CD1c-positive myeloid dendritic cell (primary cell): ENCODE data around the gene FAM177A1.
"Not testable (repeated sequence)": the region's sequence is repeated elsewhere in the genome, so short reads cannot be mapped to it uniquely, and the experiment has no call there.

Experiments
- DNase-seq: peaks from one replicate; pipeline ENCODE4 v3.0.0-alpha.2; 2016; ENCODE audit errors: extremely low spot score

FAM177A1 gene

DNA sequence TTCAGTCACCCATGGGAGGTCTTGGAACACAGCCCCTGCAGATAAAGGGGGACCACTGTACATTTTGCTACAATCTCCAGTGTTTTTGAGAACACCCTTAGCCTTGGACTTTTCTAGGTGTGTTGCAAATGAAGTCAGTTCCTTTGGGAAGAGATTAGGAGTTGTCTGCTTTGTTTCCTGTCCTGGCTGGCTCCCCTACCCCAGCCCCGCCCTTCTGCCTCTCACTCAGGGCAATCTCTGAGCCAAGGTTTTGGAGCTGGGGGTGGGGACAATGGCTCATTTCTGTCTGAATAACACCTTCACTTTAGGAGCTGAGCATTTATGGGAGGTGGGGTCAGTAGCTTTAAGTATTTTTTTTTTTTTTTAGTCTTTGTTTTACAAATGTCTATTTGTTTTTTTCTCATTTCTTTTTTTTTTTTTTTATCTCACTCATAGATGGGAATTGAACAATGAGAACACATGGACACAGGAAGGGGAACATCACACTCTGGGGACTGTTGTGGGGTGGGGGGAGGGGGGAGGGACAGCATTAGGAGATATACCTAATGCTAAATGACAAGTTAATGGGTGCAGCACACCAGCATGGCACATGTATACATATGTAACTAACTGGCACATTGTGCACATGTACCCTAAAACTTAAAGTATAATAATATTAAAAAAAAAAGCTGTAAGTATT is 15.2 kb downstream of the FAM177A1 start:
- DNase-seq: not testable (repeated sequence)

DNA sequence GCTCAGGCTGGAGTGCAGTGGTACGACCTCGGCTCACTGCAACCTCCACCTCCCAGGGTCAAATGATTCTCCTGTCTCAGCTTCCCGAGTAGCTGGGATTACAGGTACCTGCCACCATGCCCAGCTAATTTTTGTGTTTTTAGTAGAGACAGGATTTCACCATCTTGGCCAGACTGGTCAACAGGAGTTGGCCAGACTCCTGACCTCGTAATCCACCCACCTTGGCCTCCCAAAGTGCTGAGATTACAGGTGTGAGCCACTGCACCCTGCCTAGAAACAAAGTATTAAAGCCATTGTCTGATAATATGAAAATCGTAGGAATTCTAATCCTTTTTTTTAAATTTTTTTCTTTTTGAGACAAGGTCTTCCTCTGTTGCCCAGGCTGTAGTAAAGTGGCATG is 19.7 kb downstream of the FAM177A1 start:
- not testable (repeated sequence) for DNase-seq

GRCh38 chr14:35068238-35069012 is 22.4 kb downstream of the FAM177A1 start:
- DNase-seq: no peak

DNA sequence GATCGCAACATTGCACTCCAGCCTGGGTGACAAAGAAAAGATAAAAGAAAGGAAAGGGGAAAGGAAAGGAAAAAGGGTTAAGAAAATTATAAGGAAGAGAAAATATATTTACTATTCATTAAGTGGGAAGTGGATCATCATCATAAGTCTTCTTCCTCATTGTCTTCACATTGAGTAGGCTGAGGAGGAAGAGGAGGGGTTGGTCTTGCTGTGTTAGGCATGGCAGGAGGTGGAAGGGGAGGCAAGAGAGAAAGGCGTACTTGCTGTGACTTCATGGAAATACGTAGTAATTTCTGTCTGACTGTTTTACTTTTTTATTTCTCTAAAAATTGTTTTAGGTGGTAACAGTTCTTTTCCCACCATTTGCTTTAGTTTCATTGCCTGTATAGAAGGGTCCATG is 26.2 kb downstream of the FAM177A1 start:
- DNase-seq: peak; percentile 35

GRCh38 chr14:35073486-35073885 is 27.4 kb downstream of the FAM177A1 start:
- DNase-seq: no peak

DNA sequence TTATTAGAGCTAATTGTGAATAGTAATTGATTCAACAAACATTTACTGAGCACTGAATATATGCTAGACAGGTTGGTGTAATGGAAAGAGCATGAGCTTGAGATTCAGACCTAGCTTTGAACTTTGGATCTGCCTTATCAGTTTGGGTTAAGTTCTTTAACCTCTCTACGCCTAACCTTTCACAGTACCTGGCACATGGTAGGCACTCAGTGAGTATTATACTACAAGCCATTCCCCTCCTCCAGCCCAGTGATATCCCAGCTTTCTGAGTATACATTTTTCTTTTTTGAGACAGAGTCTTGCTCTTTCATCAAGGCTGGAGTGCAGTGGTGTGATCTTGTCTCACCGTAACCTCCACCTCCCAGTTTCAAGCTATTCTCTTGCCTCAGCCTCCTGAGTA is 32.0 kb downstream of the FAM177A1 start:
- no peak for DNase-seq

DNA sequence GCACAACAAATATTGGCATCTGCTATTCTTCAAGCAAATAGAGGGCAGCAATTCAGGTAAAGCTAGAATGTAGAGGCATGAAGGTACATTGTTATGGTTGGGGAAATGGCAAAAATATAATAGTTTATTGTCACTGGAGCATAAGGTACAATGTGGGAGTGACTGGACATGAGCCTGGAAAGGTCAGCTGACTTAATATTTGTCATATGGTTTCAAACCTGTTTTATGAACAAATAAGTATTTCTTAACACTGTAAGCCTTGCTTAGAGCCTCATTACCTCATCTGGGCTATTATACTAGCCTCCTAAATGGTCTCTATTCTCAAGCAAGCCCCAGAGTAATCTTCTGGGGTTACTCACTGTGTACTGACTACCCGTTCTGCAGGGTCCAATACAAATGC is 33.7 kb downstream of the FAM177A1 start:
- no peak for DNase-seq

GRCh38 chr14:35083530-35084150 is 37.6 kb downstream of the FAM177A1 start:
- no peak for DNase-seq

GRCh38 chr14:35085441-35085840 is 39.4 kb downstream of the FAM177A1 start:
- no peak for DNase-seq

- DNase-seq: no peak
Observed at GRCh38 chr14:35088514-35088913, 42.4 kb downstream of the FAM177A1 start.

- DNase-seq: not testable (repeated sequence)
Observed at GRCh38 chr14:35094645-35095044, 48.6 kb downstream of the FAM177A1 start.

DNA sequence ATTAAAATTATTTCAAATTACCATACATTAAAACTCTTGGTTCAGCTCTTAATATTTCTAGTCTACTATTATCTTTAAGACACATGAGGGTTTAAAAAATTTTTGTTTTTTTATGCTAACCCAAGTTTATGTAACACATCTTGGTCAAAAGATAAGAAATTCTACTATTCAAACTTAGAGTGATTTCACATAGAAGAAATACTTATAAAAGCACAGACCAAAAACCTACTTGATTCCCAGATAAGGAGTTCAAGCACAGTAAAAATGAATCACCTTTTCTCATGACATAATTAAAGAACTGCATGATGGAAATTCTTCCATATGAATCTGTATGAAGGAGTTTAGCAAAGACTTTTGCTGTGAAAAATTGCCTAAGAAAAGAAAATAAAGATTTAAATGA is 61.8 kb downstream of the FAM177A1 start:
- no peak for DNase-seq

GRCh38 chr14:35112641-35113040 is 66.6 kb downstream of the FAM177A1 start:
- no peak for DNase-seq

GRCh38 chr14:35113308-35113950 is 67.4 kb downstream of the FAM177A1 start:
- DNase-seq: no peak

- no peak for DNase-seq
Observed at GRCh38 chr14:35114036-35114435, 68.0 kb downstream of the FAM177A1 start.

DNA sequence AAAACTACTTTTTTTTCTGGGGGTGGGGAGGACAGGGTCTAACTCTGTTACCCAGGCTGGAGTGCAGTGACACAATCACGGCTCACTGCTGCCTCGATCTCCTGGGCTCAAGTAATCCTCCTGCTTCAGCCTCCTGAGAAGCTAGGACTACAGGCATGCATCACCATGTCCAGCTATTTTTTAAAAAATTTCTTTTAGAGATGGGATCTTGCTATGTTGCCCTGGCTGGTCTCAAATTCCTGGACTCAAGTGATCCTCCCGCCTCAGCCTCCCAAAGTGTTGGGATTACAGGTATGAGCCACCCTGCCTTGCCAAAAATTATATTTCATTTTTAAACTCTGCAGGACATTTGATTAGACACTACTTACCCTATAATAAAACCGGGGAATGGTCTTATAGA is 70.2 kb downstream of the FAM177A1 start:
- DNase-seq: no peak

DNA sequence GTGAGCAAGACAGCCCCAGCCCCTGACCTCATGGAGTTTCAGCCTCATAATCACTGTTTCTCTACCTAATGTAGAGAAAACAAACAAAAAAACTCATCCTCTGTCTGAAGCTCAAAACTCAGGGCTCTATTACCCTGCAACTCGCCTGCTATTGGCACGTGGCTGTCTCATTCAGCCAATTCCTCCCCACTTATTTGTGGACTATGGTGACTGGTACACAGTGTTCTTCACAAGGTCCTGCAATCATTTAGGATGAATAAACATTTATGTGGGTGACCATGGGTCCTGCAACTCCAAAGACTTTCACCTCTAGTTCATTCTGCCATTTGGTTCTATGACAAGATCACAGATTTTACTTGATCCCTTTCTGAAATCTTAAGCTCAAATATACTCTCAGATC is 71.0 kb downstream of the FAM177A1 start:
- DNase-seq: no peak

GRCh38 chr14:35121026-35121886 is 75.2 kb downstream of the FAM177A1 start:
- peak; percentile 18 for DNase-seq

- DNase-seq: peak; percentile 95
Observed at GRCh38 chr14:35121887-35122695, 76.0 kb downstream of the FAM177A1 start, which contains the start of the genes PPP2R3C and PRORP. Gene PPP2R3C (minus strand): TSS chr14:35121990. CDS start chr14:35121959, 31 bp downstream. Gene PRORP (plus strand): TSS chr14:35122552. CDS start chr14:35123246, 694 bp downstream.

DNA sequence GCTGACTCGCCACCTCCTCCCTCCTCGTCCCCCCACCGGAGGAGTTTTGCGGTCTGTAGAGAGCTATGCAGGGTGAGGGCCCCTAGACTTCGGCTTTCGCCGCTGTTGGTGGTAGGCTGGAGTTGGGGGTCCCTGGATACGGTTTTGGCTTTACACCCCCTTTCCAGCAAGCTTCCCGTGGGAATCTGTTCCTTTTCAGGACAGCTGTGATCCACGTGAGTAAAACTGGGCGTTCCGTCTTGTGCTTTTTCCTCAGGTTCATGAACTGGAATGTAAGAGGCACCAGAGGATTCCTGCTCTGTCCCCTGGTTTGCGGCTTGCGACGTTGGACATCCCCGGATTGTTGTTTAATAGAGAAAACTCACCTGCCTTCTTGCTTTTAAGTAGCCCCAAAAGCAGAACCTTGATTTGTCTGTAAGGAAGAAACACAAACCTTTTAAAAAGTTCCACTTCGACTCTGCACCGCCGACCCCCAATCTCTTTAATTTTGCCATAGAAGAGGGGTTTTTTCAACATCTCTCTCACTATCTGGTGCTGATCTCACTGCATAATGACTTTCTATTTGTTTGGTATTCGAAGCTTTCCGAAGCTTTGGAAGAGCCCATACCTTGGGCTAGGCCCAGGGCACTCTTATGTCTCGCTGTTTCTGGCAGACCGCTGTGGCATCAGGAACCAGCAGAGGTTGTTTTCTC is 76.8 kb downstream of the FAM177A1 start:
- DNase-seq: no peak
